ENCODE results near the gene BRPF1.
"Not testable (repeated sequence)": the region's sequence is repeated elsewhere in the genome, so short reads cannot be mapped to it uniquely, and the experiment has no call there.

The BRPF1 gene

DNA sequence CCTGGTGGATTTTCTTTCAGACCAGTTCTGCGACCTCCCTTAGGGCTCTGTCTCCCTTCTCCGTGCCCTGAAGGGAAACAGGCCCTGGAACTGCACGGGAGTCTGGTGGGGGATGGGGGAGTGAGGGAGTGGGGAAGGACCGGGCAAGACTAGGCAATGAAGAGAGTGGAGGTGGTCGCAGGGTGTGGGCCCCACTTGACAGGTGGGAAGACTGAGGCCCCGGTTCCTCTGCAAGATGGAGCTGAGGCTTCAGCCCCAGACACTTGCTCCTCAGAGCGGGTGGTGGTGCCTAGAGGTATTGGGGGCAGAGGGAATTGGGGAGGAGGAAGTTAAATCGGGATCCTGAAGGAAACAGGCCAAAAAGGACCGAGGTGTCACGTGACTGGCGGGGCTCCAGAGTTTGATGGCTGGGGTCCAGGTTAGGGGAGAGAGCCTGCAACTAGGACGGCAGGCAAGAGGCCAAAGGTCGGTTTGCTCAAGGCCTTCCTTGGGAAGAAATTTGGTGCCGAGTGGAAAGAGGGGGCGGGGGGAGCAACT is 38.8 kb downstream of the BRPF1 start:
- no peak for DNase-seq

DNA sequence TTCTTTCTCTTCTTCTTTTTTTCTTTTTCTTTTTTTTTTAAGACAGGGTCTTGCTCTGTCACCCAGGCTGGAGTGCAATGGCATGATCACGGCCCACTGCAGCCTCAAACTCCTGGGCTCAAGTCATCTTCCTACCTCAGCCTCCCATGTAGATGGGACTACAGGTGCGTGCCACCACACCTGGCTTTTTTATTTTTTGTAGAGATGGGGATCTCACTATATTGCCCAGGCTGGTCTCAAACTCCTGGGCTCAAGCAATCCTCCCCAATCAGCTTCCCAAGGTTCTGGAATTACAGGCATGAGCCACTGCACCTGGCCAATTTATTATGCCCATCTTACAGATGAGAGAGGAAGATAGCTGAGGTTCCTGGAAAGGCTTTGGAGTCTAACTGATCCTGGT is 39.5 kb downstream of the BRPF1 start:
- DNase-seq, result not testable (repeated sequence)

DNA sequence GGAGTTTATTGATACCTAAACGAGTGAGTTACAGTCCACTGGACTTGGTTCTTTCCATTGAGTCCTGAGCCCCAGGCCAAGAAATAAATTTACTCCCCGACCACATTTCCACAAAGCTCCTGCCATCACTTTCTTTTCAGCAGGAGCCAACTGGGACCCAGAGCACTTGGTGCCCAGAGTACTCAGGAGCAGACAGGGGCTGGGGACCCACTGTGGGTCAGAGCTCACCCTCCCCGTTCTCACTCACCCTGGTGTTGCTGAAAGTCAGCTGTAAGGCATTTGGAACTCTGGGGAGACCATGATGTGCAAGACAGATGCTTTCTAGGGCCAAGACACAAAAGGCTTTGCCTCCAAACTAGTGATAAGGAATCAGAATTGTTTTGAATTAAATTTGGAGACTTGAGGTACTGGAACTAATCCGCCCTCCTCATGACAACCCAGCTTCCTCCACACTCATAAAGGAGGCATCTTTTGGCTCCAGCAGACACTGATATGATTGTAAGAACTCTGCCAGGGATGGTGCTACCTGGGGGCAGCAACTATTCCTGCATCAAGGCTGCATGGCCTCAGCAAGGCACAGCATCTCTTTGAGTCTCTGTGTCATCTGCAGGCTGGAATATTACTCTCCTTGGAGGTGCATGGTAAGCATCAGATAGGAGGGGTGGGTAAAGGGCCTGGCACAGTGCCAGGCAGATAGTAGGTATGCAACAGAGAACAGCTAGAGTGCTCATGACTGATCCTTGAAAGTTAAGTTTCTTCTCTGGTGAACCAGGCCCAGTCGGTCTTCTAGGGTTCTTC is 45.6 kb downstream of the BRPF1 start:
- no peak for DNase-seq

DNA sequence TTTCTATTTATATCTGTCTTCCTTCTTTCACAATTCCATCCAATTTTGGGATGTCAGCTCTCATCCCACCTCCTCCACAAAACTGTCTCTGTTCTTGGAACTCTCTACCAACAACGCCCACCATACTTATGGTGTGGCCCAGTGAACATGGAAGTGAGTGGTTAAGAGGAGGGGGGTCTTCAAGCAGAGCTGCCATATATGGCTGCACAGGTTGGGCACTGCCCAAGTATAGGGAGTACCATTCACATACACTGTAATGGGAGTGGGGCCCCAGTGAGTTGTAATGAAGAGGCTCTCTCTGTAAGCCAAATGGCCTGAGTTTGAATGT is 46.1 kb downstream of the BRPF1 start:
- DNase-seq, result no peak

DNA sequence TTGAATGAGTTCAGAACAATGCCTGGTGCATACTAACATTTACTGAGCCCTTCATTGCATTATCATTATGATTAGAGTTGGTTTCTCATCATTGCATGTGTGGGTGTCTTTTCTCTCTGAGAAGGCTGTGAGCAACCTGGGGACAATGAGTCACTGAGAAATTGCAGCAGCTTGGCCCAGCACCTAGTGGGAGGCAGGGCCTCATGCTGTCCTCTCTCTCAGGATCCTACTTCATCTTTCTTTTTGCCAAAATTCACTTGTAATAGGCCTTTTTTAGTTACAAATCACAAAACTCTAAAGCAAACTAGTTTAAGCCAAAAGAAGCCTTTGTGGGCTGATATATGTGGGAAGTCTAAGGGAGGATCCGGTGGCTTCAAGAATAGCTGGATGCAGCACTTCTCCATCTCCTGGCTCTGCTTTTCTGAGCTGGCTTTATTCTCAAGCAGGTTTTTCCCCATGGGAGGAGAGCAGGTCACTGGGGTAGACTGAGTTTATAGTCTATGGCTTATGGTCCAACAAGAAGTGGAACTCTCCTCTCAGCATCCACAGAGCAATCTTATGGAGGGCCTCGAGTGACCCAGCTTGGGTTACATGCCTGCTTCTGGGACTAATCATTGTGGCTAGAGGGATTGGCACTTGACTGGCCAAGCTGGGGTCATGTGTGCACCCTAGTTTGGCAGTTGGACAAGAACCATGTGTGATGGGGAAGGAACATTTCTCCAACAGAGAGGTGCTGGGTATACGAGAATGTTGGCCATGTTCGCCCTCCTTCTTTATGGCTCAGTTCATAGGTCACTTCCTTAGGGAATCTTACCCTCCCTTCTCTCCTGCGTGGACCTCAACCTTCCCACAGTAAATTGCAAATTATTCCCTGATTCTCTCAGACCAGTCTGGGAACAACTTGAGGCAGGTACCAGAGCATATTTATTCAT is 46.9 kb downstream of the BRPF1 start:
- DNase-seq, result no peak

DNA sequence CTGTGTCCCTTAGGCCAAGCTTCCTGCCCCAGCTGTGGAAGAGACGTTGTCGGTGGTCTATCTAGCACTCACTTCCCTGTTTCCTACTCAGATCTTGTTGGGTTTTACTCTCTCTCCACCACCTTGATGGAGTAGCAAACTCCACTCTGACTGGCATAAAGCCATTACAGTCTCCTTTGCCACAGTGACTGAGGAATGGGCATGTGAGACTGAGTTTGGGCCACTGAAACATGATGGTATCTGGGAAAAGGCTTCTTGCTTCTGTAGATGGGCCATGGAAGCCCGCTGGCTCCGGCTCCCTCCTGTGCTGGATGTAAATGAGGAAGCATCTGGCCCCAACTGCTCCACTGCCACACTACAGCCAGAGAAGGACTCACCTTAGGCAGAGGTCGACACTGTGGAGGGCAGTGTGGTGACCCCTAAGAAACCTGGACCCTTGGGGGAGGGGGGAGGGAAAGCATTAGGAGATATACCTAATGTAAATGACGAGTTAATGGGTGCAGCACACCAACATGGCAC is 47.6 kb downstream of the BRPF1 start:
- no peak for DNase-seq

DNA sequence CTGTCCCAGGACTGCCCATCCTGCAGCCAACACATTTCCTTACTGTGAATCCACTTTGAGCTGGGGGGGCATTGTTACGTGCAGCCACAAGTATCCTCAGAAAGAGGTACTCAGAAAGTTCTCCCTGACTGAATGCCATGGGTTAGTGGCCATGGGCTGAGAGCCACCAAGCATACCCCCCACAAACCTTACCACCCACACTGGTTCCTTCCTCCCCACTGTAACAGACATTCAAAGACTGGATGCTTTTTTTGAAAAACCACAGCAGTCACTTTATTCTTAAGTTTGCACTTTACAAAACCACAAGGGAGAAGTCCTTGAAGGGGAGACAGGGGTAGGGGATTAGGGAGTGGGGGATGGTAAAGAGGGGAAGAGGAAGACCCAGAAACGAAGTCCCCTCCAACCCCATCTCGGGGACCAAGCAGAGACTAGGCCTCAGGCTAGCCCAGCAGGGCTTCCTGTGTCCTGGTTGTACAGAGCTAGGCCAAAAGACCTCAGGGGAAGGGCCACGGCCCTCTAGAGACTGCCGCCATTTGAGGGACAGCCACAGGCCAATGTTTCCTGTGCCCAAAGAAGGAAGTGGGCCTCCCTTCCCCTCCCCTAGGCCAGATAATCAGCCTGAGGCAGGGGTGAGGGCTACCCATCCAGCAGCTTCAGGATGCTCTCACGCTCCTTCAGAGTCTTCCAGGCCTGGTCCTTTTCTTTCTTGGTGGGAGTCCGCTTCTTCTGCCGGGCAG is 48.4 kb downstream of the BRPF1 start:
- DNase-seq, result peak; percentile 37

DNA sequence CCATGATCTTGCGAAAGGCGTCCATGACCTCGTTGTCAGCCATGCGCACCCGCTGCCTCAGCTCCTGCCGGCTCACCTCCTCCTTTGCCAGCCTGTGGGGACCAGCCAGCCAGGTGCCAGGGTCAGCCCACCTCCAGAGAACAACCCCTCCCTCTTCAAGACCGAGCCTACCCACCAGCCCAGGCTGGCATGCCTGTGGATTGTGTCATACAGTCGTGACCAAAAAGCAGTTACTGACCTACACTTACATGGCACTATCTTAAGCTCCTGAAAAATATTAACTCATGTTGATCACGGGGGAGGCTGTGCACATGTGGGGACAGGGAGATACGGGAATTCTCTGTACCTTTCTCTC is 48.9 kb downstream of the BRPF1 start:
- no peak for DNase-seq

DNA sequence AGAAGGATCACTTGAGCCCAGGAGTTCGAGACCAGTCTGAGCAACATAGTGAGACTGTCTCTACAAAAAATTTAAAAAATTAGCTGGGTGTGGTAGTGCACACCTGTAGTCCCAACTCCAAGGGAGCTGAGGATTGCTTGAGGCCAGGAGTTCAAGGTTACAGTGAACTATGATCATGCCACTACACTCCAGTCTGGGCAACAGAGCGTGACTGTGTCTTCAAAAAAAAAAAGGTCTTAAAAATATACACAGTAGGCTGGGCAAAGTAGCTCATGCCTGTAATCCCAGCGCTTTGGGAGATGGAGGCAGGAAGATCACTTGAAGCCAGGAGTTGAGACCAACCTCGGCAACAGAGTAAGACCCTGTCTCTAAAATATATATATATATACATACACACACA is 49.4 kb downstream of the BRPF1 start:
- DNase-seq, result no peak

DNA sequence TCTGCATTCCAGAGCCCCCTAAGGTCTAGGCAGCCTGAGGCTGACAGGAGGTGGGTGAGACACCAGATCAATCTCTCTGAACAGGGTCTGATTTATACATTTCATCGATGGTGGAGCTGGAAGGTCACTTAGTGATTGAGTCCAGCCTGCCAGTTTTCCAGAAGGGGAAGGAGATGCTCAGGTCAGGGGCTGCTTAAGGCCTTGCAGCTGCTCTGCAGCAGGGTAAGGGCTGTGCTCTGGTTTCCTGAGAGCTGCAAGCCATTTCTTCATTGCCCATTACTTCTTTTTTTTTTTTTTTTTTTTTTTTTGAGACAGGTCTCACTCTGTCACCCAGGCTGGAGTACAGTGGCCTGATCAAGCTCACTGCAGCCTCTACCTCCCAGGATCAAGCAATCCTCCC is 50.0 kb downstream of the BRPF1 start:
- DNase-seq, result no peak

DNA sequence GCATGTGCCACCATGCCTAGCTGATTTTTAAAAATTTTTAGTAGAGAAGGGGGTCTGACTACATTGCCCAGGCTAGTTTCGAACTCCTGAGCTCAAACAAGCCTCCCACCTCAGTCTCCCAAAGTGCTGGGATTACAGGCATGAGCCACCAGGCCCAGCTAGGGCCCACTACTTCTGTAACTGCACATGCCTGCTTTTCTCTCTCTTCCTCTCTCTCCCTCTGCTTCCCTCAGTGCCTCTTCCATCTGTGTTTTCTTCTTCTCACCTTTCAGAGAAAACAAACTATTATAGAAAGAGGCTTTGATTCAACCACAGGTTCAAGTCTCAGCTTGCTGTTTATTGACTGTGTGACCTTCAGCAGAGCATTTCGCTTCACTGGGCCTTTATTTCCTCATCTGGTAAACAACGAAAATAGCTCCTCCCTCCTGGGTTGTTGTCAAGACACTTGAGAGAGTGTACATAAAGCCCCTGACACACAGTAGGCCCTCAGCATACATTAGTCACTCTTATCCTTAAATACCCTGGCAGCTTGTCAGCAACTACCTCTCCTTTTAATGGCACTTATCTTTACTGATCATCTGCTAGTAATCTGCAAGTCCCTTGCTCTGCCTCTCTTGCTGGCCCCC is 50.6 kb downstream of the BRPF1 start:
- no peak for DNase-seq

DNA sequence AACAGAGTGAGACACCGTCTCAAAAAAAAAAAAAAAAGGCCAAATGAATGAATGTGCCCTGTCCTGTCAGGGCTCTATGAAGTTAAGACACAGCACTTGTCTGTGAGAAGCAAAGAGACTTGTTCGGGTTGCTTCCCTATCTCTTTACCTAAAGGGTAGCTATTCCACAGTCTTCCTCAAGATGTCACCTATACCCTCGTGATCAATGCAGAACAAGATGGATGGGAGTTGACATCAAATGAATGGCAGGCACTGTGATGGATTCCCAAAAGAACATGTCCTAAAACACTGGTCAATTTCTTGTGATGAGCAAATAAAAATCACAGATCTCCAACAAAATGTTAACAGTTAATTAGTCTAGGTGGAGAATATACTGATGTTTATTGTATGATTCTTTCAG is 51.2 kb downstream of the BRPF1 start:
- DNase-seq, result no peak

DNA sequence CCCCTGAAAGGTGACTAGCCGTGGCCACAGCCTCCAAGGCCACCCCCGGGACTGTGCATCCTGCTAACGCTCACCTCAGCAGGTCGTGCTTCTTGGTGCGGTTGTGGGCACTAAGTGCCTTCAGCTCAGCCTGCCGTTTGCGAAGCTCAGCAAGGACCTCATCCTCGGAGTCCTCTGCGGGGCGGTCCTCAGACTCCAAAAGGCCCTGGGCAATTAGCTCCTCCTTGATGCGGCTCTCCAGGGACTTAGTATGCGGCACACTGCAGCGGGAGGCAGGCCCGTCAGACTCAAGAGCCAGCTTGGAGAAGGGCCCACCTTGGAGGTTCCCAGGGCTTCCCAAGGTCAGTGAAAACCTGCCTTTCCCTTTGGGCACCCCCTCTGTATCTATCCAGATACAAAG is 52.4 kb downstream of the BRPF1 start:
- DNase-seq, result no peak

DNA sequence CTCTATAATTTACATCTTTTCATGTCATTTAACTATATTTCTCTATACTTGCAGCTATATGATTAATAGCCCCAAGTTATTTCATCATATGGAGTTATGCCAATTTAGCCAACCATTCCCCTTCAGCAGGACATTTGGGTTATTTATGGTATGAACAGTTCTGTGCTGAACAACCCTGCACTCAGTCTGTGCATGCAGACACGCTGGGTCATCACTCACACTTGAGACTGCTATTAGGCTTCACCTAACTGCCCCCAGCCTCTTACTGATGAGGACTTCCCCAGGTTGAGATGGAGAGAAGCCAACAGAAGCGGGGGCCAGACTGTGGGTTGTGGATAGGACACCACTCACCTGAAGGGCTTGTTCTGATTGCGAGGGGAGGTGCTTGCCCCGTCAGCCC is 53.4 kb downstream of the BRPF1 start:
- no peak for DNase-seq

DNA sequence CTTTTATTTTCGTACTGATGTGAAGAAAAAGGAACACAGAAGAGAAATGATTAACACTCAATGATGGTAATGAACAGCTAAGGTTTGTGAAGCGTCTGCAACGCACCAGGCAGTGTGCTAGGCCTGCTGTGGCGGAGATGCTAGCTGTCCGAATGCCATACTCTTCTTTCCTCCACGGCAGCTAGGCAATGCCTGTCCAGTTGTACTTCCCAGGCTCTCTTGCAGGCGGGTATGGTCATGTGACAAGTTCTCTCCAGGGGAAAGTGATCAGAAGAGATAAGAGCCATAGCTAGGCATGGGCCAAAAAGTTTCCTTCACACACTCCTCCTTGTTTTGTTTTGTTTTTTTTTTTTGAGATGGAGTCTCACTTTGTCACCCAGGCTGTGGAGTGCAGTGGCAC is 54.1 kb downstream of the BRPF1 start:
- DNase-seq, result no peak

DNA sequence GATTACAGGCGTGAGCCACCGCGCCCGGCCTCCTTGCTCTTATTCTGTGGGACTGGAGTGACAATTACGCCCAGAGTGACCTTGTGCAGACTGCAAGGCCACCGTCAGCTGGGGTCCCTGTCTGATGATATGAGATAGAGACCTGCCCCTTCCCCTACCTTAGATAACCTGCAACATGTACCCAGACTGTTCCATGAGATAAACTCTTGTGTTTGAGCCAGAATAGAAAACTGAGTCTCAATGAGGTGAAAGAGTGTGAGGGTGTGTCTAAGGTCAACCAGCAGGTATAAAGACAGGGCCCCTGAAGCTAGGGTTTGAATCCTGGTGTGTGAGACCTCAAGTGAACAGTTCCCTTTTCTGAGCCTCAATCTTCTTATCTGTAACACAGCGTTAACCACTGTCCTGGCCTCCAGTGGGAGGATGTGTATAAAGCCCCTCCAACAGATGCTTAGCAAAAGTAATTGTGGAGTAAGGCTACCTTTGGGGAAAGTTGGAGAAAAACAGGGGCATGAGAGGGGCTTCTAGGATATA is 54.7 kb downstream of the BRPF1 start:
- no peak for DNase-seq

DNA sequence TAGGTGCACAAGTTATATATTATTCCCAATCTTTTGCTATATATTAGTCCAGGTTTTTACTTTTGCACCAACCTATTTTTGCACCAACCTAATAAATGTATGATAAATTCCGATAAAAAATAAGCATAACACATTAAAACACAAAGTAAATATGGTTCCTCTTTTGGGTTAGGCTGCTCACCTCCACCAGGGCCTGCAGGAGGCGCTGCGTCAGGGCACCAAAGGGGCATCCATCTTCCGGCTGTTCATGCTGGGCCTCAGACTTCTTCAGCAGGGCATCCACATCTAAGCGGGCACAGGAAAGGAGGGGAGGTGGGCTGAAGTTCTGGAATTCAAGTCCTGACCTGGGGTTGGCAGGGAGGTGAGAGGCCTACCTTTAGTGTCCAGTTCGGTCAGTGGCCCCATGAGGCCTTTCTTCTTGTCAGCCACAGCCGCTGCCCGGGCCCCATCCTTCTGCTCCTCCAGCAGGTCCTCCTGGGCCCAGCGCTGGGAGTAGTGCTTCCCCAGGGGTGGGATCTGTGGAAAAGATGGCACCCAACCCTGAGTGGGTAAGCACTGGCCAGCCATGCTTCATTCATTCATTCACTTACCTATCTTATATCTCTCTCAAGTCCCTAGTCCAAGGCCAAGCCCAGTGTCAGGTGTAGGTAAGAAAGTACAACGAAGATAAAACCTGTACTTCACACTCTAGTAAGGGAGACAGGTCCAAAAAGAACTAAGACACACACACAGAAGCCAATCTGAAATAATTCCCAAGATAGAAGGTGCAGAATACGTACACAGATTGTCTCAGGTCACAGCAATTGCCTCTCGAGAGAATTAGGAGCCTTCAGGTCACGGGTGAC is 55.5 kb downstream of the BRPF1 start:
- no peak for DNase-seq

DNA sequence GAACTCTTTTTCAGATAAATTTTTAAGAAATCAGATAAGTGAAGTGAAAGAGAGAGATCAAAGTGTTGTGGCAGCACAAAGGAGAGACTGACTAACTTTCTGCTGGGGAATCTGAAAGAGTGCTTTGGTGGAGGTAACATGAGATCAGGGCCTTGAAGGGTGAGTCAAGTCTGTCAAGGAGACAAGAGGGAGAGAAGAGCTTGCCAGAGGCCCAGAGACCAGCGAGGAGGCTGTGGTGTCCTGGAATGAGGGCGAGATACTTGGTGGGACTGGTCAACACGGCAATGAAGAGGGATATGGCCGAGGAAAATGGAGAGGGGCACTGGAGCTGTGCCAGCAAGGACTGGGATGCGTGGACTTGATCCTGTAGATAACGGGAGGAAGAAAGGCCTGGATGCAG is 56.2 kb downstream of the BRPF1 start:
- no peak for DNase-seq

DNA sequence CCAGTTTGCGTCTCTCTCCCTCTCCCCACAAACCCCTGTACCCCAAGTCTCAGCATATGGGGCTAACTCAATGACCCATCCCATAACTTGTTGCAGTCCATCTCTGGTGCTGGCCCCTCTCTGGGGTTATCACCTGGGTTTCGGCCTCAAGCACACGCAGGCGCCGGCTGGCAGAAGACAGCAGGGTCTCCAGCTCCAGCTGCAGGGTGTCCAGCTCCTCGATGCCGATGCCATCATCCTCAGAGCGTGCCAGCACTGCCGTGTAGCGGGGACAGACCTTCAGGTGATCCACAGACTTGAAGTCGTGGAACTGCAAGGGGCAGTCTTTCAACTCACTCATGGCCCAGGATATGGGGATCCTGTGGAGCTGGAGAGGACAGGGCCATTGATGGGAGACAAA is 59.6 kb downstream of the BRPF1 start:
- DNase-seq, result no peak

DNA sequence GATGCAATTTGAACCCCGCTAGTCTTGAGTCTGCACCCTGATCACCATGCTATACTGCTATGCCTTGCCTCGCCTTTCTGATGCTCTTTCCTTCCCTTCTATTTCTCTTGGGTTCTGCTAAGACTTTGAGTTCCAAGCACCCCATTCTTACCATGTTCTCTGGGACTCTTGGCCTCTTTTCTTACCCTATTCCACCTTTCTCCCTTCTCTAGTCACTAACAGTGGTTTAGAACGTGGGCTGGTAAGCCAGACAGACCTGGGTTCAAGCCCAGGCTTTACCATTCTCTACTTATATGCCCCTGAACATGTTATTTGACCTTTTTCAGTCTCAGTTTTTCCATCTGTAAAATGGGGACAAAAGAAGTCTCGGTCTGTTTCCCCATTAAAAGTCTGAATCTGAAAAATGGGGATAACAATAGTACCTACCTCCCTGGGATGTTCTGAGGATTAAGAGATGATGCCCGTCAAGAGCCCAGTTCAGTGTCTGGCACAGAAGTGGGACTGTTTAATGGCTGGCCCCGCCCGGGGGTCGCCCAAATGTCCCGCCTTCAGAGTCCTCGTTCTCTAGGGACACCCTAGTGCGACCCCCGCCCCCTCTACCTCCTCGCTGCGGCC is 60.4 kb downstream of the BRPF1 start:
- DNase-seq, result no peak
